SK-N-MC (cell line): ENCODE data around the gene SEMA4B.
A peak's percentile ranks its signal among the peaks of the same experiment; 100 is the strongest.

ENCODE experiments used
- DNase-seq: peaks from one replicate; pipeline ENCODE4 v3.0.0-alpha.2; 2011; ENCODE audit warnings: low read depth, low spot score
- H3K27ac ChIP-seq: fragments of 200-600 bp; sonication (generic); 2 replicates; pipeline ENCODE4 v1.5.1; 2016; ENCODE audit warnings: mixed run types
- H3K36me3 ChIP-seq: fragments of 200-600 bp; sonication (generic); 2 replicates; pipeline ENCODE4 v1.6.1; 2017; ENCODE audit warnings: antibody characterized with exemption, low read length, mixed read lengths; ENCODE audit not compliant: insufficient read depth
- H3K4me3 ChIP-seq: fragments of 200-600 bp; sonication (generic); 2 replicates; pipeline ENCODE4 v1.5.1; 2016
- H3K9ac ChIP-seq: fragments of 200-600 bp; sonication (generic); 2 replicates; pipeline ENCODE4 v1.8.0; 2017; ENCODE audit warnings: mixed run types, mixed read lengths; ENCODE audit not compliant: insufficient read length
- H3K9me3 ChIP-seq: fragments of 200-600 bp; sonication (generic); 2 replicates; pipeline ENCODE4 v1.6.1; 2017; ENCODE audit warnings: low read depth, mild to moderate bottlenecking, antibody characterized with exemption, low read length, moderate library complexity, mixed read lengths
- EZH2 ChIP-seq: fragments of 200-600 bp; sonication (generic); IDR thresholded peaks from one replicate; pipeline ENCODE4 v1.6.1; 2017; ENCODE audit warnings: antibody characterized with exemption
- FOXP2 ChIP-seq: optimal IDR thresholded peaks from 2 replicates; pipeline ENCODE3; 2011; ENCODE audit warnings: mild to moderate bottlenecking, moderate library complexity; ENCODE audit not compliant: insufficient read depth; ENCODE audit errors: extremely low read length, control extremely low read depth
- POLR2AphosphoS5 ChIP-seq: IDR thresholded peaks from 2 replicates; pipeline ENCODE4 v1.6.1; 2012; ENCODE audit warnings: mild to moderate bottlenecking, low read depth, low read length, borderline replicate concordance

The SEMA4B gene

DNA sequence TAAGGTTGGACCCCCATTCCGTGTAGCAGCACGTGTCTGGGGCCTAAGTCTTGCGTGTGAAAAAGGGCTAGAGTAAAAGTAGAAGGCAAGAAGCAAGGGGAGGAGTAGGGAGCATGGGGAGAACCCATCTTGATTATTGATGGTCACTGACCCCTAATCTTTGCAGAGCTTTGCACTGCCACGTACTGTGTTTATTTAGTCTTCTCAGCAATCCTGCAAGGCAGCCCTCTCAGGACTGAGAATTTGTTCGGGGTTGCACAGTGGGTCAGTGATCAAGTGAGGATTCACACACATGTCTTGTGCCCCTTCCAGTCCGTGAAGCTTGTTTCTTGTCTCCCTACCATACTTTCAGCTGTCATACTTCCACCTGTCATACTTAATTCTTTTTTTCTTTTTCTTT is 7.2 kb downstream of the SEMA4B start:
- DNase-seq: no peak
- Histone ChIP-seq H3K9me3 (no peaks in the 10 kb centered on the region), H3K9ac (no peak overlapping the region), H3K27ac (no peak overlapping the region), H3K36me3 (no peaks in the 10 kb centered on the region), H3K4me3 (no peak overlapping the region)
- no peak for TF ChIP-seq EZH2
- no peak for TF ChIP-seq FOXP2
- TF ChIP-seq POLR2AphosphoS5: no peak

DNA sequence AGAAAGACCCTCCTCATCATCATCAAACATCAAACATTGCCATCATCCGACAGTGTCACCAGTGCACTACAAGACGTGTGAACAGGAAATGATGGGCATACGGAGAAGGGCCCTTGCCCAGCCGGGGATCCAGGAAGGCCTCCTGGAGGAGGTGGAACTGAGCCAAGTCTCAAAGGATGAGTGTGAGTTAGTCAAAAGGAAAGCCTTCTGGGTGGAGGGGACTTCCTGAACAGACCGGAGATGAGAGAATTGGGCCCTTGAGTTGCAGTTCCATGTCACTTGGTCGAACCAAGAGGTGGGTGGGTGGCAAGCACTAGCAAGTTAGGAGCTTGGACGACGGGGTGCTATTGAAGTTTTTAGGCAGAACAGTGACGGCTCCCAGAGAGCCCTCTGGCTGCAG is 8.5 kb downstream of the SEMA4B start:
- Histone ChIP-seq H3K27ac (no peak overlapping the region), H3K9me3 (no peaks in the 10 kb centered on the region), H3K36me3 (no peaks in the 10 kb centered on the region), H3K9ac (no peak overlapping the region), H3K4me3 (no peak overlapping the region)
- no peak for DNase-seq
- TF ChIP-seq EZH2 (no peak), FOXP2 (no peak), POLR2AphosphoS5 (no peak)

DNA sequence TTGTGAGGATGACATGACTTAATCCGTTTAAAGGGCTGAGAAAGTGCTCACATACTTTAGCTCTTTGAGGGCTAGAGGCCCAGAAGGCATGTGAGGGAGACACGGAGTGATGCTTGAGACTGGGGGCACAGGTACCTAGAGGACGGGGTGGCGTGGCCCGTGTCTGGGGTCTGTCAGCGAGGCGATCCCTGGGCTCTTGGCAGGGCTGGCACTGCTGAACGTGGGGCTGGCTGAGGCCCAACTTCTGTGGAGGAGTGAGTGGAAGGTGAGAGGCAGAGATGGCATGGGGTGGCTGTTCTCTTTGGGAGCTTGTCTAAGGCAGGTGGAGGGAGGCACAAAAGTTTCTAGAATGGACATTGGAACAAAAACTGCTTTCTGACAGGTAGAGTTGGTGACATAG is 9.5 kb downstream of the SEMA4B start:
- Histone ChIP-seq H3K36me3 (no peaks in the 10 kb centered on the region), H3K9ac (no peak overlapping the region)

DNA sequence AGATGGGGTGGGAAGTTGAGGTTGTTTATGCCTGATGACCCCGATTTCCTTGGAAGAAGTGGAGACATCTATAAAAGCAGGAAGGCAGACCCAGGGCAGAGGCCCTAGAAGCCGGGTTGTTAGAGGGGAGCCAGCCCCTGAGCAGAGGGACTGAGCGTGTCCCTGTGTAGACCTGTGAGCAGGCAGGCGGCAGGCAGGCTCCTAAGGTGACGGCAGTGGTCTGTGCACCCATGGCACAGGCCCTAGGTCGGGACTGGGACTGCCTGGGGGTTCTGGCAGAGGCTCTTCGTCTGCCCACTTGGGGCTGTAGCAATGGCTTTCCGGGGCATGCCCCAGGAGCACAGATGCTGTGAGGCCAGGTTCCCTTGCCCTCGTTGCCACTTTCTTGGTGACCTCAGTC is 9.9 kb downstream of the SEMA4B start:
- H3K27ac ChIP-seq: no peak overlapping the region
- H3K36me3 ChIP-seq: no peaks in the 10 kb centered on the region
- TF ChIP-seq EZH2: no peak
- TF ChIP-seq FOXP2: no peak
- TF ChIP-seq POLR2AphosphoS5: no peak
- DNase-seq: no peak
- H3K9me3 ChIP-seq: no peaks in the 10 kb centered on the region
- H3K9ac ChIP-seq: no peak overlapping the region
- H3K4me3 ChIP-seq: no peak overlapping the region

More for the DNA sequence above, 9.5 kb downstream of the SEMA4B start:
- H3K27ac ChIP-seq: no peak overlapping the region
- H3K4me3 ChIP-seq: no peak overlapping the region
- DNase-seq: no peak
- TF ChIP-seq FOXP2 (no peak), POLR2AphosphoS5 (no peak), EZH2 (no peak)
- no peaks in the 10 kb centered on the region for H3K9me3 ChIP-seq

DNA sequence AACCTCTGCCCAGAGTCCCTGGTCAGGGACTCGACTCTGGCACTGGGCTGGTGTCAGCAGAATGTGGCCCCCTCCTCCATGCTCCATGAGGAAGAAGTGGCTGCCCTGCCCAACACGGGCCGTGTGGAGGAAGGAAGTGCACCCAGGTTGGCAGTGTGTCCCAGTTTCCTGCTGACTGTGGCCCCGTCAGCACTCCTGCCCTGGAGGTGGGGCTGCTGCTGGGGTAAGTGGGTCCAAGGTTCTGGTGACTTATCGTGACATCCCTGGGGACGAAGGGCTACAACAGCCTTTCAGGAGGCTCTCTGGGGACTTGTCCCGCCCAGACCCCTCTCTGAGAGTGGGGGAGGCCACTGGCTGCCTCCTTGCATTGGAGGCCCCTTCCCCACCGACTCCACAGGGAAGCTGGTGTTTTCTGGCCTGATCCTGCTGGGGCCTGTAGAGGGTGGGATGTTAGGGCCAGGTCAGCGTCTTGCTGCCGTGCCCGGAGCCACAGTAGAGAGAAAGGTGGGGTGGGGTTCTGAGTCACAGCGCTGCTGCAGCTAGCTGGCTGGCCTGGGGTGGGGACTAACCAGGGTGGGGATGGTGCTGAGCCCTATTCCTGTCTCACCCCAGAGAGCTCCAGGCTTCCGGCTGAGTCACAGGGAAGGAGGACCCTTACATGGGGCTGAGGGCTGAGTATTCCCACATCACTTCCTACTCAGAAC is 10.5 kb downstream of the SEMA4B start:
- no peak overlapping the region for H3K27ac ChIP-seq
- DNase-seq: no peak
- no peaks in the 10 kb centered on the region for H3K36me3 ChIP-seq
- no peak overlapping the region for H3K9ac ChIP-seq
- no peak overlapping the region for H3K4me3 ChIP-seq
- no peaks in the 10 kb centered on the region for H3K9me3 ChIP-seq
- TF ChIP-seq POLR2AphosphoS5 (no peak), FOXP2 (no peak), EZH2 (no peak)

DNA sequence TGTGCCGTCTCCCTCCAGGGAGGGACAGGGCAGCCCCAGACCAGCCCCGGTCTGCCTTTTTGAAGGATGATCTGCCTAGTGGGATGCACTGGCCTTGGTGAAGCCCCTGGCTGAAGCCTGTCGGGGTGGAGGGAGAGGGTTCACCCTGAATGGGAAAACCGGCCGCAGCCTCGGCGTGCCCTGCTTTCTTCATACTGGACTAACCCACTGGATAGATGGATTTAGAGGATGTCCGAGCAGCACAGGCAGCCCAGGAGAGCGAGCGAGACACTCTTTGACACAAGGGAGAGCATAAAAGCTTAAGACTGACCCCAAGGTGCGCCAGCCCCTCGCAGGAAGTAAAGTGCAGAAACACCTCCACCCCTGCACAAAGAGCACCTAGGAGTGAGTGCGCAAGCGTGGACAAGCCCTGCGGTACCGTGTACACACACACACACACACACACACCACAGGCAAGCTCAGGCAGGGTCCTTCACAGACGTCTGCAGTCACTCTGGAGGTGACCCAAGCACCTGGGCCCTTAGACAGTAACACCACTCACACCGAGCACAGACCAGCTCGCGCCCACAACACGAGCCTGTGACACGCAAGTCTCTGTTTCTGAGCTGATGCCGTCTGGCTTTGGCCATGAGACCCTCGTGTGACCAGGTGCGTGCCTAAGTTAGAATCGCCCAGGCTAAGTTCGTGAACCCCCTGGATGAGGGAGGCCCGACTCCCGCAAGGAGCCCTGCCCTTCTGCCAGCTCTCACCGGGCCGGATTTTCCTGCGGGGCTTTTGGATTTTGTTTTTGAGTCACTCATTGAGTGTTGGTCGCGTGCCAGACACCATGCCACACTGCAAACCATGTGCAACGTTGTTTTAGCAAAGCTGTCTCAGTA is 11.3 kb downstream of the SEMA4B start:
- DNase-seq: no peak
- Histone ChIP-seq H3K9ac (no peak overlapping the region), H3K9me3 (no peaks in the 10 kb centered on the region), H3K4me3 (no peak overlapping the region), H3K36me3 (no peaks in the 10 kb centered on the region), H3K27ac (no peak overlapping the region)
- TF ChIP-seq FOXP2 (no peak), POLR2AphosphoS5 (no peak), EZH2 (no peak)

DNA sequence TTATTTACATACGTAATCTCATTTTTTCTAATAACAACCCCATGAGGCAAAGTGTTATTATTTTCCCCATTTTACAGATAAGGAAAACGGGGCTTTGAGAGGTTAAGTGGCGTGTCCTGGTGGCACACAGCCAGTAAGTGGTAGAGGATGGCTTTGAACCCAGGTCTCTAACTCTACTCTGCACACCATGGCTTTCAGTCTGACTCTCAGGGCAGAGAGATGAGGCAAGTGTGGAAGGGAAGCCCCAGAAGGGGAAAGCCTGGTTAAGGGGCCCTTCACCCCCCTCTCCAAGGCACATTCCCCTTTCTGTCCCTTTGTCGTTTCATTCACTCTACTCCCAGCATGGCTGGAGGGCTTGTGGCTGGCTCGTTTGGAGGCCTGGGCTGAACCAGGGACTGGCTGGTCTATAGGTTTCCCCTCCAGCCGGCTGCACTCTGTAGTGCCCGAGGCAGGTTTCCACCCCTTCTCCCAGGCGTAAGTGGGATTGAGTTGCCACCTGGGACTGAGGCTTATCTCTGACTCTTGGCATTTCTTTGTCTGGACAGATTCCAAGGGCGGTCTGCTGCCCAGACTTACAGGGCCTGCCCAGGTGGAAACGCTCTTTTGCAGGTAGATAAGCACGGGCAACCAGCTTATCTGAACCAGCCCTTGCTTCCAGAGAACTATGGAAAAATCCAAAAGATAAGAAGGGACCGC is 12.1 kb downstream of the SEMA4B start:
- Histone ChIP-seq H3K27ac (0 out of 2 replicates have a peak overlapping the region, but pooled peaks have one; percentile 19), H3K36me3 (no peaks in the 10 kb centered on the region)
- DNase-seq: no peak

DNA sequence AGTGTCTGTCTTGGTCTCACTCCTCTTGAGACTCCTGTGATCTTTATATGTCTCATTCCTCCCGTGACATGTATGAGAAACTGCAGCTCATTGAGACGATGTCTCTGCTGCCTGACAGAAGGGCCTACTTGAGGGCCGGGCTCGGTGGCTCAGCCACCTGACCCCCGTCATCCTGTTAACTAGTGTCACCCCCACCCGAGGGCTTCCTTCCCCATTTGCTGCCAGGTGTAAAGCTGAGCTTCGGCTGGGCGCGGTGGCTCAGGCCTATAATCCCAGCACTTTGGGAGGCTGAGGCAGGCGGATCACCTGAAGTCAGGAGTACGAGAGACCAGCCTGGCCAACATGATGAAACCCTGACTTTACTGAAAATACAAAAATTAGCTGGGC is 12.7 kb downstream of the SEMA4B start:
- Histone ChIP-seq H3K27ac (0 out of 2 replicates have a peak overlapping the region, but pooled peaks have one; percentile 19), H3K36me3 (no peaks in the 10 kb centered on the region), H3K9me3 (no peaks in the 10 kb centered on the region), H3K4me3 (no peak overlapping the region), H3K9ac (no peak overlapping the region)
- TF ChIP-seq EZH2 (no peak), POLR2AphosphoS5 (no peak), FOXP2 (no peak)
- no peak for DNase-seq

More for the DNA sequence above, 12.1 kb downstream of the SEMA4B start:
- TF ChIP-seq EZH2 (no peak), POLR2AphosphoS5 (no peak), FOXP2 (no peak)
- Histone ChIP-seq H3K9me3 (no peaks in the 10 kb centered on the region), H3K4me3 (no peak overlapping the region), H3K9ac (no peak overlapping the region)
